H9 (cell line): ENCODE data around the gene USP40. TPM values are rescaled to one million over a fixed set of nuclear protein-coding genes. Genes with fewer than 3 reads are reported as not detected.
A peak's percentile ranks its signal among the peaks of the same experiment; 100 is the strongest.

Experiments used
- DNase-seq: peaks from one replicate; pipeline ENCODE4 v3.0.0-alpha.2; 2017
- H2AFZ ChIP-seq: one replicate; pipeline ENCODE4 v1.6.1; 2013; ENCODE audit warnings: mild to moderate bottlenecking, low read length, control low read depth, moderate library complexity
- H2AK5ac ChIP-seq: 2 replicates; pipeline ENCODE4 v1.6.1; 2013; ENCODE audit warnings: low read length, control low read depth, mixed read lengths; ENCODE audit not compliant: insufficient read length
- H2BK120ac ChIP-seq: one replicate; pipeline ENCODE4 v1.6.1; 2013; ENCODE audit warnings: low read depth, mild to moderate bottlenecking, low read length, control low read depth, inconsistent platforms; ENCODE audit not compliant: poor library complexity, severe bottlenecking
- H2BK12ac ChIP-seq: 2 replicates; pipeline ENCODE4 v1.6.1; 2013; ENCODE audit warnings: low read length, control low read depth, mixed read lengths, low read depth; ENCODE audit not compliant: insufficient read length
- H2BK15ac ChIP-seq: 2 replicates; pipeline ENCODE4 v1.6.1; 2013; ENCODE audit warnings: low read depth, low read length, control low read depth
- H2BK20ac ChIP-seq: one replicate; pipeline ENCODE4 v1.6.1; 2013; ENCODE audit warnings: low read depth, mild to moderate bottlenecking, low read length, control low read depth, inconsistent platforms; ENCODE audit not compliant: poor library complexity, severe bottlenecking
- H2BK5ac ChIP-seq: 2 replicates; pipeline ENCODE4 v1.6.1; 2013; ENCODE audit warnings: low read length, control low read depth, mixed read lengths; ENCODE audit not compliant: insufficient read length
- H3K14ac ChIP-seq: 2 replicates; pipeline ENCODE4 v1.6.1; 2013; ENCODE audit warnings: low read length, control low read depth; ENCODE audit not compliant: insufficient read depth
- H3K18ac ChIP-seq: 2 replicates; pipeline ENCODE4 v1.6.1; 2013; ENCODE audit warnings: low read depth, mild to moderate bottlenecking, mixed read lengths, low read length, control low read depth; ENCODE audit not compliant: insufficient read length
- H3K23ac ChIP-seq: 2 replicates; pipeline ENCODE4 v1.6.1; 2013; ENCODE audit warnings: low read length, control low read depth, mixed read lengths, low read depth; ENCODE audit not compliant: insufficient read length
- H3K23me2 ChIP-seq: 2 replicates; pipeline ENCODE4 v1.6.1; 2013; ENCODE audit warnings: low read depth, mild to moderate bottlenecking, mixed read lengths, low read length, control low read depth; ENCODE audit not compliant: insufficient read length, poor library complexity, severe bottlenecking
- H3K27ac ChIP-seq: 2 replicates; pipeline ENCODE4 v1.5.1; 2013; ENCODE audit warnings: low read length, control low read depth, mixed read lengths, low read depth; ENCODE audit not compliant: insufficient read length
- H3K27me3 ChIP-seq: 2 replicates; pipeline ENCODE4 v1.6.1; 2013; ENCODE audit warnings: low read length, control low read depth, inconsistent platforms; ENCODE audit not compliant: insufficient read depth
- H3K4ac ChIP-seq: 2 replicates; pipeline ENCODE4 v1.6.1; 2013; ENCODE audit warnings: low read depth, mild to moderate bottlenecking, control low read depth, inconsistent platforms, low read length, moderate library complexity
- H3K4me1 ChIP-seq: 2 replicates; pipeline ENCODE4 v1.6.1; 2013; ENCODE audit warnings: low read length, control low read depth, inconsistent platforms; ENCODE audit not compliant: insufficient read depth
- H3K4me2 ChIP-seq: 2 replicates; pipeline ENCODE4 v1.6.1; 2013; ENCODE audit warnings: low read length, control low read depth, mixed read lengths; ENCODE audit not compliant: insufficient read length, insufficient read depth
- H3K56ac ChIP-seq: 2 replicates; pipeline ENCODE4 v1.6.1; 2013; ENCODE audit warnings: low read depth, mild to moderate bottlenecking, mixed read lengths, low read length, control low read depth; ENCODE audit not compliant: insufficient read length
- H3K79me1 ChIP-seq: 2 replicates; pipeline ENCODE4 v1.6.1; 2013; ENCODE audit warnings: low read depth, mild to moderate bottlenecking, moderate library complexity, low read length, control low read depth, inconsistent platforms; ENCODE audit not compliant: insufficient read depth, poor library complexity, severe bottlenecking
- H3K79me2 ChIP-seq: 2 replicates; pipeline ENCODE4 v1.6.1; 2013; ENCODE audit warnings: low read length, control low read depth, inconsistent platforms; ENCODE audit not compliant: insufficient read depth
- H3K9ac ChIP-seq: 2 replicates; pipeline ENCODE4 v1.6.1; 2013; ENCODE audit warnings: low read length, control low read depth, mixed read lengths; ENCODE audit not compliant: insufficient read length; ENCODE audit errors: extremely low read depth
- H3K9me3 ChIP-seq: one replicate; pipeline ENCODE4 v1.6.1; 2013; ENCODE audit warnings: low read depth, low read length, inconsistent platforms; ENCODE audit not compliant: control insufficient read depth
- H3T11ph ChIP-seq: one replicate; pipeline ENCODE4 v1.6.1; 2013; ENCODE audit warnings: mild to moderate bottlenecking, low read length, control low read depth, inconsistent platforms
- H4K20me1 ChIP-seq: one replicate; pipeline ENCODE4 v1.6.1; 2013; ENCODE audit not compliant: control insufficient read depth, insufficient read length, insufficient read depth
- H4K5ac ChIP-seq: 2 replicates; pipeline ENCODE4 v1.6.1; 2013; ENCODE audit warnings: low read depth, mild to moderate bottlenecking, mixed read lengths, low read length, control low read depth; ENCODE audit not compliant: insufficient read length
- H4K8ac ChIP-seq: replicated peaks from 2 replicates; pipeline ENCODE4 v1.6.1; 2013; ENCODE audit warnings: low read length, control low read depth, mixed read lengths, low read depth; ENCODE audit not compliant: insufficient read length
- H4K91ac ChIP-seq: 2 replicates; pipeline ENCODE4 v1.6.1; 2013; ENCODE audit warnings: low read depth, mild to moderate bottlenecking, moderate library complexity, mixed read lengths, low read length, control low read depth; ENCODE audit not compliant: insufficient read length
- H3K27ac Mint-ChIP-seq, 3 experiments: 2 replicates in 2 of 3; 3 replicates in 1 of 3; pipeline ENCODE4 v1.8.0; 2020 to 2021; ENCODE audit warnings: mixed read lengths in 3 of 3, mild to moderate bottlenecking in 1 of 3, moderate library complexity in 1 of 3
- H3K27me3 Mint-ChIP-seq: 2 replicates; pipeline ENCODE4 v1.8.0; 2021; ENCODE audit warnings: low read depth, mild to moderate bottlenecking, moderate library complexity, mixed read lengths
- H3K36me3 Mint-ChIP-seq, 3 experiments: 2 replicates in 2 of 3; 3 replicates in 1 of 3; pipeline ENCODE4 v1.8.0; 2020 to 2021; ENCODE audit warnings: low read depth in 3 of 3, mixed read lengths in 3 of 3; ENCODE audit not compliant: insufficient read depth in 1 of 3
- H3K4me1 Mint-ChIP-seq, 2 experiments: 2 replicates each; pipeline ENCODE4 v1.8.0; 2020; ENCODE audit warnings: mixed read lengths in 2 of 2
- H3K4me3 Mint-ChIP-seq, 2 experiments: 2 replicates in 1 of 2; 3 replicates in 1 of 2; pipeline ENCODE4 v1.8.0; 2020 to 2021; ENCODE audit warnings: mild to moderate bottlenecking in 2 of 2, mixed read lengths in 2 of 2, moderate library complexity in 1 of 2
- H3K9me3 Mint-ChIP-seq, 2 experiments: 2 replicates in 1 of 2; 3 replicates in 1 of 2; pipeline ENCODE4 v1.8.0; 2020; ENCODE audit warnings: mild to moderate bottlenecking in 2 of 2, mixed read lengths in 2 of 2, moderate library complexity in 1 of 2
- CTCF ChIP-seq: fragments of 200-600 bp; sonication (generic); conservative IDR thresholded peaks from 3 replicates; pipeline ENCODE4 v1.8.0; 2021; ENCODE audit warnings: antibody characterized with exemption, mild to moderate bottlenecking
- WGBS: extraction: QIAGEN DNeasy Blood & Tissue Kit; methylation state at CpG from one replicate; pipeline ENCODE4 v1.1.7; 2013; ENCODE audit warnings: missing lambda C conversion rate, low lambda C conversion rate, mixed read lengths; ENCODE audit not compliant: insufficient read length; ENCODE audit errors: extremely low coverage; 5-methylcytosine and 5-hydroxymethylcytosine counted together
- total RNA-seq: library from RNA; stranded (reverse); gene quantifications from 2 replicates; pipeline ENCODE4 v1.2.1, GENCODE V29; 2021

Gene USP40
- total RNA-seq, 1 experiment from 2014 or later: 7.5 TPM

GRCh38 chr2:233471291-233472035, 95.1 kb downstream of the USP40 start:
- Histone ChIP-seq H4K8ac (no peak overlapping the region), H4K5ac (no peak overlapping the region), H3K79me1 (no peaks in the 10 kb centered on the region), H3K23me2 (no peaks in the 10 kb centered on the region), H3K23ac (no peak overlapping the region), H2BK120ac (no peak overlapping the region), H3K9ac (no peak overlapping the region), H2BK12ac (no peak overlapping the region), H2BK5ac (no peak overlapping the region), H3K79me2 (no peaks in the 10 kb centered on the region), H2AFZ (no peak overlapping the region), H2BK20ac (no peak overlapping the region), H3K9me3 (no peaks in the 10 kb centered on the region), H2AK5ac (no peak overlapping the region), H3K4me1 (no peaks in the 10 kb centered on the region), H3K56ac (no peak overlapping the region), H3K27ac (no peak overlapping the region), H3K14ac (no peak overlapping the region), H3K18ac (no peak overlapping the region), H3K4ac (no peak overlapping the region), H4K91ac (no peak overlapping the region), H3K27me3 (no peaks in the 10 kb centered on the region), H3T11ph (no peak overlapping the region), H3K4me2 (no peak overlapping the region), H2BK15ac (no peak overlapping the region), H4K20me1 (peaks cover 2% of the 10 kb centered on the region)
- Mint-ChIP-seq H3K4me1 (peaks cover 4 to 6% of the 10 kb centered on the region in 2 experiments), H3K36me3 (peaks cover 17 to 35% (median 29%) of the 10 kb centered on the region in 3 experiments; a peak in 6 of 7 replicates), H3K4me3 (no peak overlapping the region), H3K9me3 (no peaks in the 10 kb centered on the region), H3K27me3 (no peaks in the 10 kb centered on the region; the same call in 1 of the 2 replicates), H3K27ac (peak overlapping the region in 1 of 3 experiments; percentile 44; a peak in 1 of 7 replicates)
- WGBS: no CpG with 5 or more reads among the region's 12 CpGs
- no peak for TF ChIP-seq CTCF
- no peak for DNase-seq
